WTC11 (cell line): ENCODE data around the gene QRFPR. TPM values are rescaled to one million over a fixed set of nuclear protein-coding genes. Genes with fewer than 3 reads are reported as not detected.

Experiments
- ATAC-seq: fragments of 200-7000 bp; cut with Tn5 transposase; 2 replicates; pipeline ENCODE4 v1.10.0; 2021; ENCODE audit warnings: mild to moderate bottlenecking, moderate library complexity
- CTCF ChIA-PET: fragments of 300-600 bp; sonication (Branson Sonifier 250); formaldehyde crosslinking; loops from one replicate; lab custom pipeline; 2021; ENCODE audit warnings: antibody characterized with exemption; lab: Charles Lee
- POLR2A ChIA-PET: fragments of 350-600 bp; sonication (Branson Sonifier 250); formaldehyde crosslinking; loops from one replicate; lab custom pipeline; 2021; ENCODE audit warnings: antibody characterized with exemption; lab: Charles Lee
- DNase-seq: peaks from one replicate; pipeline ENCODE4 v3.0.0; 2021; ENCODE audit warnings: low spot score
- H3K27ac Mint-ChIP-seq: 2 replicates; pipeline ENCODE4 v1.8.0; 2021; ENCODE audit warnings: mixed read lengths
- H3K27me3 Mint-ChIP-seq: 2 replicates; pipeline ENCODE4 v1.8.0; 2021; ENCODE audit warnings: low read depth, mild to moderate bottlenecking, moderate library complexity, mixed read lengths
- H3K36me3 Mint-ChIP-seq: 2 replicates; pipeline ENCODE4 v1.8.0; 2021; ENCODE audit warnings: mixed read lengths
- H3K4me1 Mint-ChIP-seq: 2 replicates; pipeline ENCODE4 v1.8.0; 2022; ENCODE audit warnings: mixed read lengths
- H3K4me3 Mint-ChIP-seq: 2 replicates; pipeline ENCODE4 v1.8.0; 2021; ENCODE audit warnings: mild to moderate bottlenecking, moderate library complexity, mixed read lengths
- H3K9me3 Mint-ChIP-seq: 2 replicates; pipeline ENCODE4 v1.8.0; 2021; ENCODE audit warnings: mixed read lengths
- AR ChIP-seq: fragments of 250-450 bp; sonication (Bioruptor Pico); IDR thresholded peaks from 2 replicates; pipeline ENCODE4 v1.9.0; 2021; ENCODE audit warnings: mild to moderate bottlenecking
- CDX4 ChIP-seq: fragments of 250-450 bp; sonication (Bioruptor Pico); IDR thresholded peaks from 2 replicates; pipeline ENCODE4 v1.9.0; 2021; ENCODE audit warnings: moderate library complexity, mild to moderate bottlenecking, inconsistent platforms, borderline replicate concordance
- CREM ChIP-seq: sonication (generic); formaldehyde crosslinking; IDR thresholded peaks from 2 replicates; pipeline ENCODE4 v1.8.1; 2022; ENCODE audit warnings: mild to moderate bottlenecking, missing genetic modification reagents, moderate library complexity
- E2F1 ChIP-seq: sonication (generic); formaldehyde crosslinking; IDR thresholded peaks from 2 replicates; pipeline ENCODE4 v1.8.0; 2022; ENCODE audit warnings: mild to moderate bottlenecking, missing genetic modification reagents
- FOXP1 ChIP-seq: sonication (generic); formaldehyde crosslinking; IDR thresholded peaks from 2 replicates; pipeline ENCODE4 v1.8.0; 2022; ENCODE audit warnings: missing genetic modification reagents, mild to moderate bottlenecking, moderate library complexity, borderline replicate concordance
- MXD4 ChIP-seq: fragments of 250-450 bp; sonication (Bioruptor Pico); IDR thresholded peaks from 2 replicates; pipeline ENCODE4 v1.8.0; 2021; ENCODE audit warnings: mild to moderate bottlenecking, moderate library complexity, borderline replicate concordance
- NR3C1 ChIP-seq: sonication (generic); formaldehyde crosslinking; conservative IDR thresholded peaks from 2 replicates; pipeline ENCODE4 v1.8.1; 2023; ENCODE audit warnings: low read depth, mild to moderate bottlenecking, missing genetic modification reagents
- OVOL2 ChIP-seq: fragments of 250-450 bp; sonication (Bioruptor Pico); IDR thresholded peaks from 2 replicates; pipeline ENCODE4 v1.9.0; 2021; ENCODE audit warnings: mild to moderate bottlenecking, borderline replicate concordance
- PRDM15 ChIP-seq: sonication (generic); formaldehyde crosslinking; IDR thresholded peaks from 2 replicates; pipeline ENCODE4 v1.8.0; 2022; ENCODE audit warnings: missing genetic modification reagents
- RORB ChIP-seq: fragments of 250-450 bp; sonication (Bioruptor Pico); IDR thresholded peaks from 2 replicates; pipeline ENCODE4 v1.9.0; 2021; ENCODE audit warnings: mild to moderate bottlenecking
- SMAD3 ChIP-seq: sonication (generic); formaldehyde crosslinking; IDR thresholded peaks from 2 replicates; pipeline ENCODE4 v1.8.0; 2022; ENCODE audit warnings: missing genetic modification reagents, mild to moderate bottlenecking, borderline replicate concordance
- TEAD1 ChIP-seq: sonication (generic); formaldehyde crosslinking; IDR thresholded peaks from 2 replicates; pipeline ENCODE4 v1.8.0; 2022; ENCODE audit warnings: mild to moderate bottlenecking, missing genetic modification reagents
- TP53 ChIP-seq: sonication (generic); formaldehyde crosslinking; IDR thresholded peaks from 2 replicates; pipeline ENCODE4 v1.8.1; 2023; ENCODE audit warnings: mild to moderate bottlenecking, missing genetic modification reagents
- ZNF416 ChIP-seq: fragments of 250-450 bp; sonication (Bioruptor Pico); IDR thresholded peaks from 2 replicates; pipeline ENCODE4 v1.9.0; 2021; ENCODE audit warnings: mild to moderate bottlenecking, inconsistent platforms
- ZNF423 ChIP-seq: fragments of 250-450 bp; sonication (Bioruptor Pico); IDR thresholded peaks from 2 replicates; pipeline ENCODE4 v2.1.2; 2022; ENCODE audit warnings: mild to moderate bottlenecking, moderate library complexity
- total RNA-seq: library from RNA; stranded (reverse); gene quantifications from 3 replicates; pipeline ENCODE4 v1.2.3, GENCODE V29; 2021
- TF ChIP-seq, protein P1 (sequence below): sonication (generic); formaldehyde crosslinking; IDR thresholded peaks from 2 replicates; pipeline ENCODE4 v1.8.0; 2022; ENCODE audit warnings: mild to moderate bottlenecking, missing genetic modification reagents
- TF ChIP-seq, protein P2 (sequence below): sonication (generic); formaldehyde crosslinking; IDR thresholded peaks from 2 replicates; pipeline ENCODE4 v1.8.1; 2023; ENCODE audit warnings: mild to moderate bottlenecking, missing genetic modification reagents, moderate library complexity
- TF ChIP-seq, protein P3 (sequence below): sonication (generic); formaldehyde crosslinking; IDR thresholded peaks from 2 replicates; pipeline ENCODE4 v1.8.0; 2023; ENCODE audit warnings: missing genetic modification reagents

Gene QRFPR
- total RNA-seq, 1 experiment from 2014 or later: 0.68 TPM

DNA sequence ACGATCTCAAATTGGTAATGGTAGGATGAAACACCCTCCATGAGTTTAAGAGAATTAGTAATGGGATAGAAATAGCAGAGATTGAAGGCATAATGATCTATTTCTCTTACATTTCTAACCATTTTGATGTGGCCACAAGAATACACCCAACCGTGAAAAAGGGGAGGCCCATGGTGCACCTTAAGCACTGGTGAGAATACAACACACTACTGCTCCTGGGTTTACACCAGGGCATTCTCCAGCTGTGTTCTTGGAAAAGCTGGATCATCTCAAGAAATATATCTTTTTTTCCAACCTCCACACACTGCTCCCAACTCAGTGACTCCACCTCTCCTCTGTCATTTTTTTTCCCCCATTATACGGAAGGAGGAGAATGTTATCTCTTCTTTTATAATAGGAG, 1.5 kb downstream of the QRFPR start (continued):
- TF ChIP-seq TEAD1 (CRISPR knock-in tag): no peak

DNA sequence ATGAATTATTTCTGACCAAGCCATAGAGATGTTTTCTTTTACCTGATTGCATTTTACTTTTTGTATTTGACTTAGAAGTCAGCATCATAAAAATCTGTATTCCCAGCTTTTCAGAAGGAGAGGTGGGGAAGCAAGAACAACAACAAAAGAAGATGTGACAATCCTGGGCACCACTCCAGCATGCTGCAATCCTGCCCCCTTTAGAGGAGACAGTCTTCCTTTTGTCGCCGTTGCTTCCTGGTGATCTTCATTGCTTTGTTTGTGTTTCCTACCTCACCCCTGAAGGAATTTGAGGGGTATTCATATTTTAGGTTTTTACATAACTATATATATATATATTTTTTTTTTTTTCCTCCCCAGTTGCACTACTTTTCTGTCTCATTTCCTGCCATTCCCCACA, 3.7 kb downstream of the QRFPR start:
- DNase-seq: no peak
- ATAC-seq: no peak
- no peak overlapping the region for H3K4me3 Mint-ChIP-seq
- H3K36me3 Mint-ChIP-seq: no peaks in the 10 kb centered on the region
- POLR2A ChIA-PET: no interaction called here
- CTCF ChIA-PET: interaction anchor here (0.9 to 2.5 kb wide), 2 partner anchors 45 to 188 kb away, joined by 3 to 8 read pairs; no protein-coding TSS in a partner anchor
- no peaks in the 10 kb centered on the region for H3K9me3 Mint-ChIP-seq
- H3K27me3 Mint-ChIP-seq: peaks cover 43% of the 10 kb centered on the region
- no peak for TF ChIP-seq CREM (CRISPR knock-in tag)
- TF ChIP-seq, protein P1, sequence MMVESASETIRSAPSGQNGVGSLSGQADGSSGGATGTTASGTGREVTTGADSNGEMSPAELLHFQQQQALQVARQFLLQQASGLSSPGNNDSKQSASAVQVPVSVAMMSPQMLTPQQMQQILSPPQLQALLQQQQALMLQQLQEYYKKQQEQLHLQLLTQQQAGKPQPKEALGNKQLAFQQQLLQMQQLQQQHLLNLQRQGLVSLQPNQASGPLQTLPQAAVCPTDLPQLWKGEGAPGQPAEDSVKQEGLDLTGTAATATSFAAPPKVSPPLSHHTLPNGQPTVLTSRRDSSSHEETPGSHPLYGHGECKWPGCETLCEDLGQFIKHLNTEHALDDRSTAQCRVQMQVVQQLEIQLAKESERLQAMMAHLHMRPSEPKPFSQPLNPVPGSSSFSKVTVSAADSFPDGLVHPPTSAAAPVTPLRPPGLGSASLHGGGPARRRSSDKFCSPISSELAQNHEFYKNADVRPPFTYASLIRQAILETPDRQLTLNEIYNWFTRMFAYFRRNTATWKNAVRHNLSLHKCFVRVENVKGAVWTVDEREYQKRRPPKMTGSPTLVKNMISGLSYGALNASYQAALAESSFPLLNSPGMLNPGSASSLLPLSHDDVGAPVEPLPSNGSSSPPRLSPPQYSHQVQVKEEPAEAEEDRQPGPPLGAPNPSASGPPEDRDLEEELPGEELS (CRISPR knock-in tag): no peak
- TF ChIP-seq, protein P2, sequence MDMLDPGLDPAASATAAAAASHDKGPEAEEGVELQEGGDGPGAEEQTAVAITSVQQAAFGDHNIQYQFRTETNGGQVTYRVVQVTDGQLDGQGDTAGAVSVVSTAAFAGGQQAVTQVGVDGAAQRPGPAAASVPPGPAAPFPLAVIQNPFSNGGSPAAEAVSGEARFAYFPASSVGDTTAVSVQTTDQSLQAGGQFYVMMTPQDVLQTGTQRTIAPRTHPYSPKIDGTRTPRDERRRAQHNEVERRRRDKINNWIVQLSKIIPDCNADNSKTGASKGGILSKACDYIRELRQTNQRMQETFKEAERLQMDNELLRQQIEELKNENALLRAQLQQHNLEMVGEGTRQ (CRISPR knock-in tag): no peak
- TF ChIP-seq, all 79 proteins: peak for 0
- H3K27ac Mint-ChIP-seq: no peak overlapping the region
- H3K4me1 Mint-ChIP-seq: peaks cover 9% of the 10 kb centered on the region

DNA sequence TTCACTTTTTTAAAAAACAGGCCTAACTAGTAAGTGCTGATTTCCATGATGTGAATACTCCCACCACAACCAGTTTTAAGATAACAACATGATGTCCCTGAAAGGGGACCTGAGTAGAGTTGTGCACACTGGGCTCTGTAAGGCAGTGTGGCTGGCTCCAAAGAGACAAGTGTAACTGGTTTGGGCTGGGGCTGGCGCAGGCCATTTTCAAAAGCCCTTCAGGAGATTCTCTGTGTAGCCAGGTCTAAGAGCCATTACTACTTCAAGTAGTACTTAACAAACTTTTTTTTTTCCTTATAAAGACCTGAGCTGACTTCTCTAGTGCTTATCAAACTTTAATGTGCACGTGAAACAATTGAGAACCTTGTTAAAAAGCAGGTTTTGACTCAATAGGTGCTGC, 4.3 kb downstream of the QRFPR start:
- Mint-ChIP-seq H3K4me3 (no peak overlapping the region), H3K36me3 (no peaks in the 10 kb centered on the region), H3K27ac (no peak overlapping the region), H3K4me1 (peaks cover 9% of the 10 kb centered on the region), H3K27me3 (peaks cover 37% of the 10 kb centered on the region), H3K9me3 (no peaks in the 10 kb centered on the region)
- TF ChIP-seq RORB (CRISPR knock-in tag) (no peak), MXD4 (CRISPR knock-in tag) (no peak), TP53 (CRISPR knock-in tag) (no peak), FOXP1 (CRISPR knock-in tag) (no peak), AR (CRISPR knock-in tag) (no peak), ZNF416 (CRISPR knock-in tag) (no peak), NR3C1 (CRISPR knock-in tag) (no peak), E2F1 (CRISPR knock-in tag) (no peak)
- TF ChIP-seq, protein P3, sequence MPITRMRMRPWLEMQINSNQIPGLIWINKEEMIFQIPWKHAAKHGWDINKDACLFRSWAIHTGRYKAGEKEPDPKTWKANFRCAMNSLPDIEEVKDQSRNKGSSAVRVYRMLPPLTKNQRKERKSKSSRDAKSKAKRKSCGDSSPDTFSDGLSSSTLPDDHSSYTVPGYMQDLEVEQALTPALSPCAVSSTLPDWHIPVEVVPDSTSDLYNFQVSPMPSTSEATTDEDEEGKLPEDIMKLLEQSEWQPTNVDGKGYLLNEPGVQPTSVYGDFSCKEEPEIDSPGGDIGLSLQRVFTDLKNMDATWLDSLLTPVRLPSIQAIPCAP (CRISPR knock-in tag): no peak
- ATAC-seq (no peak), DNase-seq (no peak)
- ChIA-PET CTCF (interaction anchor here (0.9 to 2.5 kb wide), 2 partner anchors 45 to 188 kb away, joined by 3 to 8 read pairs; no protein-coding TSS in a partner anchor), POLR2A (no interaction called here)

DNA sequence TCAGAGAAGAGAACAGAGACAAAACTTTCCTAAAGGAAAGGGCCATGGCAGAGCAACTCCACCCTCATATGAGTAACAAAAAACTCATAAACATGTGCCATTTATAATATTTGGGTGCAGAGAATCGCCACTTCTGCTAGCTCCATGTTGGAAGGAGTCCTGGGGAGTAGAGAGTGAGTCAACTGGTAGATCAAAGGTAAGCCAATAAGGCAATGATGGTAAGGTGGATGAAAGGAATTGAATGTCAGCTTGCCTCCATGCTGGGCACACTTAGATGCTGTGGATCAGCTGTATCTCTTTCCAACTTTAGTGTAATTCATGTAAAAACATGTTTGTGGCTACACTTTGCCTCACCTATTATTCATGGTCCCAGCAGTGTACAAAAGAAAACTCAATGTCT, 4.7 kb downstream of the QRFPR start:
- no peak overlapping the region for H3K27ac Mint-ChIP-seq
- no peak overlapping the region for H3K4me3 Mint-ChIP-seq
- DNase-seq (no peak), ATAC-seq (no peak)
- POLR2A ChIA-PET: no interaction called here
- peaks cover 9% of the 10 kb centered on the region for H3K4me1 Mint-ChIP-seq
- peaks cover 33% of the 10 kb centered on the region for H3K27me3 Mint-ChIP-seq
- no peaks in the 10 kb centered on the region for H3K9me3 Mint-ChIP-seq
- CTCF ChIA-PET: interaction anchor here (2.5 kb wide), 1 partner anchor 46 kb away, joined by 8 read pairs; no protein-coding TSS in a partner anchor
- H3K36me3 Mint-ChIP-seq: no peaks in the 10 kb centered on the region
- TF ChIP-seq SMAD3 (CRISPR knock-in tag) (no peak), PRDM15 (CRISPR knock-in tag) (no peak), ZNF423 (CRISPR knock-in tag) (no peak), TEAD1 (CRISPR knock-in tag) (no peak), CDX4 (CRISPR knock-in tag) (no peak), OVOL2 (no peak), CREM (CRISPR knock-in tag) (no peak)
